IMR-90 (cell line): ENCODE results near the gene ARMC9.

Experiments
- CHD1 ChIP-seq: IDR thresholded peaks from 2 replicates; pipeline ENCODE4 v1.6.1; 2012; ENCODE audit warnings: low read depth, low read length, improper control_type of control experiment
- MAFK ChIP-seq: IDR thresholded peaks from 2 replicates; pipeline ENCODE4 v1.6.1; 2012; ENCODE audit warnings: low read depth, low read length, improper control_type of control experiment
- MAZ ChIP-seq: IDR thresholded peaks from 2 replicates; pipeline ENCODE4 v1.6.1; 2012; ENCODE audit warnings: low read depth, mild to moderate bottlenecking, low read length, improper control_type of control experiment, moderate library complexity, borderline replicate concordance
- MXI1 ChIP-seq: IDR thresholded peaks from 2 replicates; pipeline ENCODE4 v1.6.1; 2012; ENCODE audit warnings: low read depth, mild to moderate bottlenecking, low read length, moderate library complexity, borderline replicate concordance
- POLR2A ChIP-seq: IDR thresholded peaks from 2 replicates; pipeline ENCODE4 v1.6.1; 2012; ENCODE audit warnings: mild to moderate bottlenecking, low read depth, low read length
- RAD21 ChIP-seq: IDR thresholded peaks from 2 replicates; pipeline ENCODE4 v1.6.1; 2012; ENCODE audit warnings: low read length, improper control_type of control experiment
- RCOR1 ChIP-seq: IDR thresholded peaks from 2 replicates; pipeline ENCODE4 v1.6.1; 2012; ENCODE audit warnings: mild to moderate bottlenecking, low read length, improper control_type of control experiment; ENCODE audit not compliant: insufficient replicate concordance
- RFX5 ChIP-seq: IDR thresholded peaks from 2 replicates; pipeline ENCODE4 v1.8.0; 2012; ENCODE audit warnings: low read depth, mild to moderate bottlenecking, low read length, moderate library complexity
- SMC3 ChIP-seq: fragments of 150-350 bp; IDR thresholded peaks from 2 replicates; pipeline ENCODE4 v1.6.1; 2016; ENCODE audit warnings: low read depth, mild to moderate bottlenecking, antibody characterized with exemption, low read length, moderate library complexity
- TF ChIP-seq, protein P1 (sequence below): conservative IDR thresholded peaks from 2 replicates; pipeline ENCODE4 v1.5.1; 2012; ENCODE audit warnings: mild to moderate bottlenecking, low read depth, low read length, improper control_type of control experiment
- TF ChIP-seq, protein P2 (sequence below): fragments of 150-350 bp; IDR thresholded peaks from 2 replicates; pipeline ENCODE4 v1.6.1; 2016; ENCODE audit warnings: low read depth, mild to moderate bottlenecking, low read length, moderate library complexity, borderline replicate concordance
- TF ChIP-seq, protein P3 (sequence below): fragments of 150-350 bp; IDR thresholded peaks from 2 replicates; pipeline ENCODE4 v1.6.1; 2017; ENCODE audit warnings: mild to moderate bottlenecking, antibody characterized with exemption, low read length, low read depth

DNA sequence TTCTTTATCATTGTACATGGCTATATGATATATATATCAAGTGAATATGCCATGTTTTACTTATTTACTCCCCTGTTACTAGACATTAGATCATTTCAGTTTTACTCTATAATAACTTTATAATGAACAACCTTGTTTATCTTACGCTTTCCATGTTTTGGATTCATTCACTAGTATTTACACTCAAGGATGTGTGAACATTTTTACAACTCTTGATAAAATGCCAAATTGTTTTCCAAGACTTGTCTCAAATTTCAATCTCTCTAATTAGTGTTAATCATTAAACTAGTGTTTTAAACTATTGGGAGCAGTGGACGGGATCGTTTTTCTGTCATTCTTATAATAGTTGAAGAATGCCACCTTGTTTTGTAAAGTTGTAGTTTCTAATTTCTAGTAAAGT is 145.6 kb downstream of the ARMC9 start:
- TF ChIP-seq, protein P1, sequence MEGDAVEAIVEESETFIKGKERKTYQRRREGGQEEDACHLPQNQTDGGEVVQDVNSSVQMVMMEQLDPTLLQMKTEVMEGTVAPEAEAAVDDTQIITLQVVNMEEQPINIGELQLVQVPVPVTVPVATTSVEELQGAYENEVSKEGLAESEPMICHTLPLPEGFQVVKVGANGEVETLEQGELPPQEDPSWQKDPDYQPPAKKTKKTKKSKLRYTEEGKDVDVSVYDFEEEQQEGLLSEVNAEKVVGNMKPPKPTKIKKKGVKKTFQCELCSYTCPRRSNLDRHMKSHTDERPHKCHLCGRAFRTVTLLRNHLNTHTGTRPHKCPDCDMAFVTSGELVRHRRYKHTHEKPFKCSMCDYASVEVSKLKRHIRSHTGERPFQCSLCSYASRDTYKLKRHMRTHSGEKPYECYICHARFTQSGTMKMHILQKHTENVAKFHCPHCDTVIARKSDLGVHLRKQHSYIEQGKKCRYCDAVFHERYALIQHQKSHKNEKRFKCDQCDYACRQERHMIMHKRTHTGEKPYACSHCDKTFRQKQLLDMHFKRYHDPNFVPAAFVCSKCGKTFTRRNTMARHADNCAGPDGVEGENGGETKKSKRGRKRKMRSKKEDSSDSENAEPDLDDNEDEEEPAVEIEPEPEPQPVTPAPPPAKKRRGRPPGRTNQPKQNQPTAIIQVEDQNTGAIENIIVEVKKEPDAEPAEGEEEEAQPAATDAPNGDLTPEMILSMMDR: no peak
- TF ChIP-seq MAZ (no peak), POLR2A (no peak), RCOR1 (no peak), RFX5 (no peak), CHD1 (no peak), RAD21 (no peak), MAFK (no peak), SMC3 (no peak), MXI1 (no peak)
- TF ChIP-seq, protein P2, sequence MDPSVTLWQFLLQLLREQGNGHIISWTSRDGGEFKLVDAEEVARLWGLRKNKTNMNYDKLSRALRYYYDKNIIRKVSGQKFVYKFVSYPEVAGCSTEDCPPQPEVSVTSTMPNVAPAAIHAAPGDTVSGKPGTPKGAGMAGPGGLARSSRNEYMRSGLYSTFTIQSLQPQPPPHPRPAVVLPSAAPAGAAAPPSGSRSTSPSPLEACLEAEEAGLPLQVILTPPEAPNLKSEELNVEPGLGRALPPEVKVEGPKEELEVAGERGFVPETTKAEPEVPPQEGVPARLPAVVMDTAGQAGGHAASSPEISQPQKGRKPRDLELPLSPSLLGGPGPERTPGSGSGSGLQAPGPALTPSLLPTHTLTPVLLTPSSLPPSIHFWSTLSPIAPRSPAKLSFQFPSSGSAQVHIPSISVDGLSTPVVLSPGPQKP: no peak
- TF ChIP-seq, protein P3, sequence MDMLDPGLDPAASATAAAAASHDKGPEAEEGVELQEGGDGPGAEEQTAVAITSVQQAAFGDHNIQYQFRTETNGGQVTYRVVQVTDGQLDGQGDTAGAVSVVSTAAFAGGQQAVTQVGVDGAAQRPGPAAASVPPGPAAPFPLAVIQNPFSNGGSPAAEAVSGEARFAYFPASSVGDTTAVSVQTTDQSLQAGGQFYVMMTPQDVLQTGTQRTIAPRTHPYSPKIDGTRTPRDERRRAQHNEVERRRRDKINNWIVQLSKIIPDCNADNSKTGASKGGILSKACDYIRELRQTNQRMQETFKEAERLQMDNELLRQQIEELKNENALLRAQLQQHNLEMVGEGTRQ: no peak
